Muscle of leg (tissue), 16 donors: ENCODE data around the gene MRPL19. TPM values are rescaled to one million over a fixed set of nuclear protein-coding genes. Genes with fewer than 3 reads are reported as not detected.

Source experiments
- DNase-seq: peaks from one replicate; pipeline ENCODE4 v3.0.0; 2013
- H3K27ac ChIP-seq: one replicate; pipeline ENCODE4 v1.5.1; 2013; ENCODE audit warnings: mild to moderate bottlenecking, low read length, control low read depth
- H3K27me3 ChIP-seq: one replicate; pipeline ENCODE4 v1.6.1; 2013; ENCODE audit warnings: low read length; ENCODE audit not compliant: control insufficient read depth, insufficient read depth
- H3K36me3 ChIP-seq: one replicate; pipeline ENCODE4 v1.6.1; 2013; ENCODE audit warnings: low read length; ENCODE audit not compliant: control insufficient read depth, insufficient read depth
- H3K4me1 ChIP-seq: one replicate; pipeline ENCODE4 v1.6.1; 2013; ENCODE audit warnings: low read length; ENCODE audit not compliant: control insufficient read depth, insufficient read depth
- H3K4me3 ChIP-seq: one replicate; pipeline ENCODE4 v1.5.1; 2013; ENCODE audit warnings: low read length, control low read depth
- H3K9me3 ChIP-seq: replicated peaks from 2 replicates; pipeline ENCODE4 v1.6.1; 2013; ENCODE audit warnings: low read depth, low read length; ENCODE audit not compliant: control insufficient read depth
- WGBS: methylation state at CpG from one replicate; pipeline ENCODE4 v1.1.5; 2013; ENCODE audit warnings: missing lambda C conversion rate; ENCODE audit not compliant: insufficient coverage; 5-methylcytosine and 5-hydroxymethylcytosine counted together
- long read RNA-seq, 11 donors: transcript quantifications; one replicate each; lab custom pipeline, GENCODE V29; 2026
- polyA plus RNA-seq, 8 donors: library from polyadenylated mRNA; unstranded; fragments of 120-200 nt; gene quantifications; one replicate each; pipeline versions ENCODE4 v1.2.1 to v1.2.3, GENCODE V29; 2013; ENCODE audit warnings: inconsistent platforms in 1 of 8, low replicate concordance in 1 of 8; ENCODE audit not compliant: insufficient read length in 8 of 8, insufficient read depth in 1 of 8
- total RNA-seq: library from RNA; stranded (reverse); fragments of 120-200 nt; gene quantifications from one replicate; pipeline ENCODE4 v1.2.4, GENCODE V29; 2013

The MRPL19 gene
- total RNA-seq (39.5 TPM), polyA plus RNA-seq (10 to 100 TPM; 27.3 to 39.0 (median 34.6) TPM)
- long read RNA-seq, donor 1, transcript MRPL19-202 (6 exons, 3,479 nt), result major isoform, 5 of 5 reads
- long read RNA-seq, donor 1, partial matches to known transcripts, result 0 of 5 reads
- long read RNA-seq, donor 1, other reads (novel, unspliced or antisense), result 0 of 5 reads
- long read RNA-seq, donor 2, partial matches to known transcripts, result 0 of 2 reads
- long read RNA-seq, donor 2, other reads (novel, unspliced or antisense), result 0 of 2 reads
- long read RNA-seq, donor 3, transcript MRPL19-202 (6 exons, 3,479 nt), result major isoform, 11 of 11 reads
- long read RNA-seq, donor 3, partial matches to known transcripts, result 0 of 11 reads
- long read RNA-seq, donor 3, other reads (novel, unspliced or antisense), result 0 of 11 reads
- long read RNA-seq, donor 4, transcript MRPL19-202 (6 exons, 3,479 nt), result major isoform, 11 of 11 reads
- long read RNA-seq, donor 4, partial matches to known transcripts, result 0 of 11 reads
- long read RNA-seq, donor 4, other reads (novel, unspliced or antisense), result 0 of 11 reads
- long read RNA-seq, donor 5, transcript MRPL19-202 (6 exons, 3,479 nt), result major isoform, 31 of 53 reads
- long read RNA-seq, donor 5, partial matches to known transcripts, result 19 of 53 reads
- long read RNA-seq, donor 5, other reads (novel, unspliced or antisense), result 0 of 53 reads
- long read RNA-seq, donor 6, transcript MRPL19-202 (6 exons, 3,479 nt), result major isoform, 27 of 32 reads
- long read RNA-seq, donor 6, partial matches to known transcripts, result 0 of 32 reads
- long read RNA-seq, donor 6, other reads (novel, unspliced or antisense), result 0 of 32 reads
- long read RNA-seq, donor 7, transcript MRPL19-202 (6 exons, 3,479 nt), result major isoform, 17 of 32 reads
- long read RNA-seq, donor 7, partial matches to known transcripts, result 13 of 32 reads
- long read RNA-seq, donor 7, other reads (novel, unspliced or antisense), result 0 of 32 reads
- long read RNA-seq, donor 8, transcript MRPL19-202 (6 exons, 3,479 nt), result major isoform, 14 of 15 reads
- long read RNA-seq, donor 8, partial matches to known transcripts, result 0 of 15 reads
- long read RNA-seq, donor 8, other reads (novel, unspliced or antisense), result 0 of 15 reads
- long read RNA-seq, donor 9, transcript MRPL19-202 (6 exons, 3,479 nt), result major isoform, 6 of 6 reads
- long read RNA-seq, donor 9, partial matches to known transcripts, result 0 of 6 reads
- long read RNA-seq, donor 9, other reads (novel, unspliced or antisense), result 0 of 6 reads
- long read RNA-seq, donor 10, transcript MRPL19-202 (6 exons, 3,479 nt), result major isoform, 12 of 35 reads
- long read RNA-seq, donor 10, partial matches to known transcripts, result 22 of 35 reads
- long read RNA-seq, donor 10, other reads (novel, unspliced or antisense), result 0 of 35 reads
- long read RNA-seq, donor 11, transcript MRPL19-202 (6 exons, 3,479 nt), result major isoform, 14 of 23 reads
- long read RNA-seq, donor 11, partial matches to known transcripts, result 8 of 23 reads
- long read RNA-seq, donor 11, other reads (novel, unspliced or antisense), result 0 of 23 reads

DNA sequence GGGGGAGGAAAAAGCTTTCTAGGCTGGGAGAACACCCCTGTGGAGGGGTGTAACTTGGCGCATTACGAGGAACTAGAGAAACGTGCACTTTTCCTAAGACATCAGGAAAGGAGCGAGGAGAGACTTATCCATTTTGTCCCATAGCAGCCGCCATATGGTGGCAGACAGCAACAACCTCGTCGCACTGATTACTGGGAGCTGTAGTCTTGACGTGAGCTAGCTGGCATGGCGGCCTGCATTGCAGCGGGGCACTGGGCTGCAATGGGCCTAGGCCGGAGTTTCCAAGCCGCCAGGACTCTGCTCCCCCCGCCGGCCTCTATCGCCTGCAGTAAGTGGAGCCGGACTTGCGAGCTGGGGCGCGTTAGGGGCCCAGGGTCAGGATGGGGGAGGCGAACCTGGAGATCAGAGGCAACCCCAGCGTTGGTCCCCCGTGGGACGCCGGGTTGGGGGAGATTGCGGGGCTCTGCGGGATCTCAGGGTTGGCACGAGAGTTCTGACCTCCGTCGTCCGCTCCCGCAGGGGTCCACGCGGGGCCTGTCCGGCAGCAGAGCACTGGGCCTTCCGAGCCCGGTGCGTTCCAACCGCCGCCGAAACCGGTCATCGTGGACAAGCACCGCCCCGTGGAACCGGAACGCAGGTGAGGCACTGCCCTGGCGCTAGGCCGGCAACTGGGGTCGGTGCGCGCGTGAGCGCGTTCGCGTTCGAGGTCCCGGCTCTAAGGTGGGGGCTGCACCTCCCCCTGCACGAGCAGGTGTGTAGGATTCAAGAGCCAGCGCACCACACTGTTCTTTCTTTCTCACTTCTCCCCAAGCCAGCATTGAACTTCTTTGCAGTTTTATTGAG lies at the start of gene MRPL19:
TSS of gene MRPL19 (plus strand) at position 201 of the 843 bp plus-strand sequence. CDS start at position 226, 25 bp downstream.
- Histone ChIP-seq H3K4me3 (peak within 1 kb of the TSS; percentile 98), H3K9me3 (peaks cover 4% of the 10 kb centered on the region), H3K27me3 (no peaks in the 10 kb centered on the region), H3K36me3 (peaks cover 16% of the 10 kb centered on the region), H3K4me1 (peaks cover 5% of the 10 kb centered on the region), H3K27ac (peak within 1 kb of the TSS; percentile 52)
- under 1% methylated on average over 54 of the region's 60 CpGs for WGBS
- peak; percentile 98 for DNase-seq

DNA sequence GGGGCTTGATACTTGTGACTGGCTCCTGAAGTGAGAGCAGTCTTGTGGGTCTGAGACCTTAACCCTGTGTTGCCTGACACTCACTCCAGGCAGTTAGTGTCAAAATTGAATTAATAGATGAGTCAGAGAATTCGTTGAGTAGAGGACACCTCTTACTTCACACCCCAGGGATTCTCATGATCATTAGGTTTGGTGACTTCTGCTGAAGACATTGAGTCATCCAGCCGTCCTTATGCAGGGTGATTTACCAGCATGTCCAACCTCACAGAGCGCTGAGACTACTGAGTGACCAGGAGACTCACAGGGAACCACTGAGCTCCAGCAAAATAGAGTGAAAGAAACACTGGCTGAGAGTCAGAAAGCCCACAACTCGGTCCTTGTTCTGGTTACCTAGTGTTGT lies 49.8 kb upstream of the MRPL19 start:
- Histone ChIP-seq H3K4me3 (no peak overlapping the region), H3K9me3 (no peaks in the 10 kb centered on the region), H3K27ac (no peak overlapping the region), H3K27me3 (no peaks in the 10 kb centered on the region), H3K36me3 (no peaks in the 10 kb centered on the region), H3K4me1 (no peaks in the 10 kb centered on the region)
- WGBS, result 50% methylated on average over 1 of the region's 4 CpGs
- DNase-seq, result no peak

DNA sequence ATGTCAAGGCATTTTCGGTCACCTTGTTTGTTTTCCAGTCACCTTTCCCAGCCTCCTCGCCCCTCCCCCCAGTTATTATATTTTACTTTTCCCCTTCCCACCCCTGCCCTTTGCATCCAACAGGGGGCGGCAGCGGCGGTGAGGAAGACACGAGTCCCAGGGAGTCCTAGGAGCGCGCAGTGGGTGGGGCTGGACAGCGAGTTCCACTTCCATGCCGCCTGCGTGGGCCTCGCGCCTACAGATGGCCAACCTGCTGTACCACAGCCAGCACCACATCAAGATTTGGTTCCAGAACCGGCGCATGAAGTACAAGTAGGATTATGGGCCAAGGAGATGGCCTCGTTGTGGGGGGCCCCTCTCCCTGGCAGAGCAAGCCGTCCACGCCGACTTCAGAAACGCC lies 48.6 kb upstream of the MRPL19 start:
- no peaks in the 10 kb centered on the region for H3K36me3 ChIP-seq
- 95% methylated on average over 12 of the region's 20 CpGs for WGBS
- H3K4me3 ChIP-seq, result no peak overlapping the region
- H3K27me3 ChIP-seq, result no peaks in the 10 kb centered on the region
- H3K27ac ChIP-seq, result no peak overlapping the region
- no peak for DNase-seq
- H3K4me1 ChIP-seq, result no peaks in the 10 kb centered on the region
- H3K9me3 ChIP-seq, result no peaks in the 10 kb centered on the region

DNA sequence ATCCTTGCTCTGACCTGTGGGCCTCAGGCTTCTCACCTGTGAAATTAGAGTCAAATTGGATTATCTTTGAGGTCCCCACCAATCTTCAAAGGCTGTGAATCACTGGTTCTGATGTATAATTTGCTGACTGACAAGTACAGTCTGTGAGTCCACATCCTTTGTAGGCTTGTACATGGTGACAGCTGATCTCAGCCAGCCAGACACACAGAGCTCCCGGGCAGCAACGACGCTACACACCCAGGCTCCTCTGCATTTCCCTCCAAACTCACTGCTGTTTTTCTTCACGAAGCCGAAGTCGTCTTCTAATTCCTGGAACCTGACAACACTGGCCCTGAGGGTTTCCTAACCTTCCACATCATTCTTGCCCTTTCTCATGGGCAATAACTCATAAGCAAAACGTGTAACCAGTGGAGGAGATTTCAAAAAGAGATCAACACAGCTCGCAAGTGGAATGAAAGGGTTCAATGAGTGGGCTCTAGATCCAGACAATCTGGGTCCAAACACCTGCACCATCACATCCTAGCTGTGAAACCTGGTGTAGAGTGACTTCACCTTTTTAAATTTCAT lies 47.9 kb upstream of the MRPL19 start:
- 92% methylated on average over 4 of the region's 8 CpGs for WGBS
- Histone ChIP-seq H3K9me3 (no peaks in the 10 kb centered on the region), H3K27me3 (no peaks in the 10 kb centered on the region), H3K4me1 (no peaks in the 10 kb centered on the region), H3K27ac (no peak overlapping the region), H3K4me3 (no peak overlapping the region), H3K36me3 (no peaks in the 10 kb centered on the region)
- no peak for DNase-seq

DNA sequence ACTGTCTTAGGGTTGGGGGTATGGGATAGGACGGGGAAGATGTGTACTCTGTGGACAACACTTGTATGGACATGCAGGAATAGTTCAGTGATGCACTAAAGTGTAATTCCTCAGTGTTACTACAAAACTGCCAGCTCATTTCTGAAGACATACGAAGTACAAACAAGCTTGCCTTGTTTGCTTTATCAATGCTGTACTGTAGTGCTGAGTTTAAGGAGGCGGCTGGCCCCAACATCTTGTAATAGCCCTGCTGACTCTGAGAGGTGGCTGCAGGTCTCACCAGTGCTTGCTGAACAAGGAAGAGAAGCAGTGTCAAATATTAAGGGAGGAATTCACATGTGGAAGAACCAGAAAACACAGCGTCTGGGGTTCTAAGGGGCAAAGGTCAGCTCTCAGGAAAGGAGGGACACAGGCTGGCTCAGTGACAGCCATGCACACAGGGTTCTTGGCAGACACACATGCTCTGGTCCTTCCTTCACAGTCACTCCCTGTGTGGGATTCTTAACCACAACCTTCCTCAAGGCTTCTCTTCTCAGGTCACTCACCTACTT lies 46.0 kb upstream of the MRPL19 start:
- Histone ChIP-seq H3K27me3 (no peaks in the 10 kb centered on the region), H3K4me1 (no peaks in the 10 kb centered on the region), H3K36me3 (no peaks in the 10 kb centered on the region), H3K9me3 (no peaks in the 10 kb centered on the region), H3K27ac (no peak overlapping the region), H3K4me3 (no peak overlapping the region)
- 71% methylated on average over 4 of the region's 4 CpGs for WGBS
- no peak for DNase-seq

DNA sequence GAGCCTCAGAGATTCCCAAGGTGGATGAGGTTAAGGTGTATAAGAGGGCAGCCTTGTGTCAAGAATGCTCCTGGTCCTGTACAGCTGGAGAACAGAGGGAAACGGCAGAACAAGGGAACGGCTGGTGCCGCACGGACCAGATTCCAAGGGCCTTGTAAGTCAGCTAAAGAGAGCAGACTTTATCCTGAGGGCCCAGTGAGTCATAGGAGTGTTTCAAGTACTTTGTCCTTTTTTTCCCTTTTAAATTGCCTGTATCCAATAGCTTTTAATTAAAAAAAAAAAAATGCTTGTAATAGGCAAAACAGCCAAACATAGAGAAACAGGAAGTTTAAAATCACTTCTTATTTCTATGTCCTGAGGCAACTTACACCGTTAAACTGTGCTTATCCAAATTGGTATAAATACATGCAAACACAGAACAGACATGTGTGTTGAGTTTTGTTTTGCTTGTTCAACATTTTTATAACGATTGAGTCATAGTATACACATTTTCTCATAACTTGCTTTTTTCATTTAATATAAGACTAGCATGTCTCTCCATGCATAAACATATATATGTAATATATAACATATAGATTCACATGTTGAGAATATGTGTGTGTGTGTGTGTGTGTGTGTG lies 43.8 kb upstream of the MRPL19 start:
- no peaks in the 10 kb centered on the region for H3K36me3 ChIP-seq
- WGBS, result 83% methylated on average over 1 of the region's 6 CpGs
- no peaks in the 10 kb centered on the region for H3K9me3 ChIP-seq
- no peak overlapping the region for H3K4me3 ChIP-seq
- H3K27ac ChIP-seq, result no peak overlapping the region
- no peaks in the 10 kb centered on the region for H3K27me3 ChIP-seq
- no peak for DNase-seq
- H3K4me1 ChIP-seq, result no peaks in the 10 kb centered on the region

DNA sequence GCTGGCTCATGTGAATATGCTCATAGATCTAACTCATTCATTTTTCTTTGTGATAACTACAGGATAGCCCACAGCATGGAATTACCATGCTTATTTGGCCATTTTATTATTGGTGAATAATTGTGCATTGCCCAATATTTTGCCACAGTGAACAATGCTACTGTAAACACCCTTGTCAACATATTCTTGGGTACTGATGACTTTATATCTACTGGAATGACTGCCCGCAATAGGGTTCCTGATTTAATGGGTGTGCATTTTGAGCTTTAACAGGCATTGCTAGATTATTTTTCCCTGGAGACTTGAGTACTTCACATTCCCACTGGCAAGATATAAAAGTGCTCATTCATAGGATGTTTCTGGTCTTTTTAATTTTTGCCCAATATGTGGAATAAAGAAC lies 43.1 kb upstream of the MRPL19 start:
- Histone ChIP-seq H3K36me3 (no peaks in the 10 kb centered on the region), H3K9me3 (no peaks in the 10 kb centered on the region), H3K4me3 (no peak overlapping the region), H3K27me3 (no peaks in the 10 kb centered on the region), H3K27ac (no peak overlapping the region), H3K4me1 (no peaks in the 10 kb centered on the region)
- DNase-seq, result no peak
- WGBS, result no CpG with 5 or more reads among the region's 1 CpG

DNA sequence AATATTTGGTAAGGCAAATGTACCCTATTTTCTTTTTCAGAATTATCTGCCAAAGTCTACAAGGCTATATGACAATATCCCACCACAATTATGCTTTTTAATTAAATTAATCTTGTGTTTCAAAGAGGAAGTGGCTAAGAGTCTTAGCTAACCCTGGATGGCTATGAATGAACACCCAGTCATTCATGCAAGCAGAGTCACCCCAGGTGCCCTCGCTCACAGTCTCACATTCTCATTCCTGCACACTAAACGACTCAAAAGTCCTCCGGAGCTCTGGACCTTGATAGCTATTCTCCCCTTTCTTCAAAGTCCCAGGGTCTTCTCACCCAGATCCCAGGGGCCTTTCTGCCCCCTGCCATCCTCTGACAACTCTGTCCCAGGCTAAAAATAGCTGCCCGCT lies 42.1 kb upstream of the MRPL19 start:
- no peaks in the 10 kb centered on the region for H3K36me3 ChIP-seq
- no peak for DNase-seq
- peaks cover 4% of the 10 kb centered on the region for H3K4me1 ChIP-seq
- WGBS, result 77% methylated on average over 4 of the region's 4 CpGs
- no peak overlapping the region for H3K4me3 ChIP-seq
- H3K9me3 ChIP-seq, result no peaks in the 10 kb centered on the region
- no peak overlapping the region for H3K27ac ChIP-seq
- peaks cover 3% of the 10 kb centered on the region for H3K27me3 ChIP-seq
